Nephron (organoid): Measurements from ENCODE around the gene GNL1.

ENCODE experiments used
- H3K27ac Mint-ChIP-seq, 3 experiments: 2 replicates each; pipeline ENCODE4 v1.8.0; 2020; ENCODE audit warnings: mixed read lengths in 3 of 3, mild to moderate bottlenecking in 2 of 3, moderate library complexity in 1 of 3
- H3K27me3 Mint-ChIP-seq: 2 replicates; pipeline ENCODE4 v1.8.0; 2021; ENCODE audit warnings: low read depth, mild to moderate bottlenecking, moderate library complexity, mixed read lengths
- H3K36me3 Mint-ChIP-seq: 2 replicates; pipeline ENCODE4 v1.8.0; 2020; ENCODE audit warnings: low read depth, mixed read lengths
- H3K4me1 Mint-ChIP-seq: 2 replicates; pipeline ENCODE4 v1.8.0; 2020; ENCODE audit warnings: mixed read lengths
- H3K4me3 Mint-ChIP-seq, 3 experiments: 2 replicates each; pipeline ENCODE4 v1.8.0; 2020; ENCODE audit warnings: mild to moderate bottlenecking in 3 of 3, mixed read lengths in 3 of 3, moderate library complexity in 2 of 3
- H3K9me3 Mint-ChIP-seq: 2 replicates; pipeline ENCODE4 v1.8.0; 2020; ENCODE audit warnings: mixed read lengths
- CTCF ChIP-seq, 3 experiments: fragments of 200-600 bp; sonication (generic); IDR thresholded peaks; one replicate each; pipeline ENCODE4 v1.5.0; 2021; ENCODE audit warnings: antibody characterized with exemption in 3 of 3; ENCODE audit not compliant: unreplicated experiment in 3 of 3

GNL1 gene

GRCh38 chr6:30565772-30566171 lies 9.5 kb upstream of the GNL1 start:
- Mint-ChIP-seq H3K36me3 (peaks cover 25% of the 10 kb centered on the region), H3K4me1 (peaks cover 12% of the 10 kb centered on the region), H3K27me3 (no peaks in the 10 kb centered on the region), H3K4me3 (no peak overlapping the region), H3K9me3 (no peaks in the 10 kb centered on the region), H3K27ac (no peak overlapping the region)
- TF ChIP-seq CTCF (IDR thresholded peaks at IDR 0.05; ENCODE audit: unreplicated experiment in 3 of 3), result no peak

GRCh38 chr6:30564114-30564513 lies 7.8 kb upstream of the GNL1 start:
- H3K9me3 Mint-ChIP-seq, result no peaks in the 10 kb centered on the region
- peaks cover 35% of the 10 kb centered on the region for H3K36me3 Mint-ChIP-seq
- no peak for TF ChIP-seq CTCF (IDR thresholded peaks at IDR 0.05; ENCODE audit: unreplicated experiment in 3 of 3)
- H3K27me3 Mint-ChIP-seq, result no peaks in the 10 kb centered on the region
- no peak overlapping the region for H3K4me3 Mint-ChIP-seq
- H3K27ac Mint-ChIP-seq, result no peak overlapping the region
- H3K4me1 Mint-ChIP-seq, result peaks cover 5% of the 10 kb centered on the region

GRCh38 chr6:30562470-30563425 lies 6.5 kb upstream of the GNL1 start:
- Mint-ChIP-seq H3K36me3 (peaks cover 36% of the 10 kb centered on the region), H3K27me3 (no peaks in the 10 kb centered on the region), H3K4me1 (peaks cover 10% of the 10 kb centered on the region), H3K9me3 (no peaks in the 10 kb centered on the region), H3K4me3 (no peak overlapping the region), H3K27ac (no peak overlapping the region)
- no peak for TF ChIP-seq CTCF (IDR thresholded peaks at IDR 0.05; ENCODE audit: unreplicated experiment in 3 of 3)

GRCh38 chr6:30560930-30561329 lies 4.6 kb upstream of the GNL1 start:
- H3K36me3 Mint-ChIP-seq, result peaks cover 39% of the 10 kb centered on the region
- H3K27me3 Mint-ChIP-seq, result no peaks in the 10 kb centered on the region
- no peak for TF ChIP-seq CTCF (IDR thresholded peaks at IDR 0.05; ENCODE audit: unreplicated experiment in 3 of 3)
- H3K27ac Mint-ChIP-seq, result no peak overlapping the region
- peaks cover 21% of the 10 kb centered on the region for H3K4me1 Mint-ChIP-seq
- no peaks in the 10 kb centered on the region for H3K9me3 Mint-ChIP-seq
- H3K4me3 Mint-ChIP-seq, result no peak overlapping the region

GRCh38 chr6:30557683-30557981 lies 1.3 kb upstream of the GNL1 start:
- Mint-ChIP-seq H3K4me1 (peaks cover 27% of the 10 kb centered on the region), H3K4me3 (peak overlapping the region; percentile 96 to 99 (median 98)), H3K27me3 (no peaks in the 10 kb centered on the region), H3K9me3 (no peaks in the 10 kb centered on the region), H3K36me3 (peaks cover 41% of the 10 kb centered on the region), H3K27ac (peak overlapping the region; percentile 98 to 99 (median 98))
- TF ChIP-seq CTCF (IDR thresholded peaks at IDR 0.05; ENCODE audit: unreplicated experiment in 3 of 3), result no peak
